ENCODE data around the gene RSRC1.
A peak's percentile ranks its signal among the peaks of the same experiment; 100 is the strongest.
"Not testable (repeated sequence)": the region's sequence is repeated elsewhere in the genome, so short reads cannot be mapped to it uniquely, and the experiment has no call there.

The RSRC1 gene

GRCh38 chr3:158244274-158244673 is 134.4 kb downstream of the RSRC1 start:
- no peak for FAIRE-seq

GRCh38 chr3:158247288-158247687 is 137.4 kb downstream of the RSRC1 start:
- no peak for FAIRE-seq

- no peak for FAIRE-seq
These were observed 138.4 kb downstream of the RSRC1 start for GRCh38 chr3:158248261-158248660.

GRCh38 chr3:158249183-158249582 is 139.3 kb downstream of the RSRC1 start:
- no peak for FAIRE-seq

- FAIRE-seq, result no peak
These were observed 148.7 kb downstream of the RSRC1 start for GRCh38 chr3:158258619-158259018.

- FAIRE-seq, result no peak
These were observed 150.5 kb downstream of the RSRC1 start for GRCh38 chr3:158260392-158260791.

GRCh38 chr3:158261371-158261991 is 151.6 kb downstream of the RSRC1 start:
- no peak for FAIRE-seq

GRCh38 chr3:158264894-158265293 is 155.0 kb downstream of the RSRC1 start:
- no peak for FAIRE-seq

- peak; percentile 41 for FAIRE-seq
These were observed 157.1 kb downstream of the RSRC1 start for GRCh38 chr3:158267015-158267414.

GRCh38 chr3:158269942-158270341 is 160.1 kb downstream of the RSRC1 start:
- no peak for FAIRE-seq

GRCh38 chr3:158272081-158272480 is 162.2 kb downstream of the RSRC1 start:
- FAIRE-seq, result no peak

GRCh38 chr3:158273656-158274055 is 163.8 kb downstream of the RSRC1 start:
- no peak for FAIRE-seq

- FAIRE-seq, result no peak
These were observed 168.3 kb downstream of the RSRC1 start for GRCh38 chr3:158278187-158278586.

- no peak for FAIRE-seq
These were observed 169.7 kb downstream of the RSRC1 start for GRCh38 chr3:158279609-158280008.

- FAIRE-seq, result no peak
These were observed 185.9 kb downstream of the RSRC1 start for GRCh38 chr3:158295771-158296170.

GRCh38 chr3:158297940-158298339 is 188.1 kb downstream of the RSRC1 start:
- FAIRE-seq, result peak; percentile 36

- FAIRE-seq, result no peak
These were observed 198.5 kb downstream of the RSRC1 start for GRCh38 chr3:158308236-158308928.

- no peak for FAIRE-seq
These were observed 202.8 kb downstream of the RSRC1 start for GRCh38 chr3:158312560-158313141.

- peak; percentile 90 for FAIRE-seq
These were observed 203.5 kb downstream of the RSRC1 start for GRCh38 chr3:158313338-158313927.

GRCh38 chr3:158314426-158315357 is 204.8 kb downstream of the RSRC1 start:
- no peak for FAIRE-seq

- FAIRE-seq, result not testable (repeated sequence)
These were observed 220.0 kb downstream of the RSRC1 start for GRCh38 chr3:158329696-158330441.

- no peak for FAIRE-seq
These were observed 221.0 kb downstream of the RSRC1 start for GRCh38 chr3:158330870-158331269.

Data from G401.6 (cell line).